ENCODE data around the gene ZNF536. TPM values are rescaled to one million over a fixed set of nuclear protein-coding genes. Genes with fewer than 3 reads are reported as not detected.

The ZNF536 gene
- total RNA-seq, 1 donor from 2014 or later: 9.2 TPM

DNA sequence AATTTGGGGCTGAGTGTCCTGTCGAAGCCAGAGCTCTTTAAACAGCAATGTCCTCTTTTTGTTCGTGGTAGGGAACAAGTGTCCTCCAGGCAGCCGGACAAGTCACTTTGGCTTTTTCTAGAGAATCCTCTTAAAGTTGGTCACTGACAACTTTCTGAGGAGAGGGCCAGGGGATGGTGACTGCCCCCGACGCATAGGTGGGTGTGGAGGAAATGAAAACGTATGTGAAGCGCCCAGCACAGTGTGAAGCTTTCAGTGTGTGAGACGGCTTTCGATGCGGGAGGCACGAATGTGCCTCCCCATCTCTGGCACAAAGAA is 45.8 kb upstream of the ZNF536 start:
- peak; percentile 0 for DNase-seq (ENCODE audit: extremely low spot score, unreplicated experiment)
- no peak overlapping the region for H3K4me3 Mint-ChIP-seq
- H3K27ac Mint-ChIP-seq: no peak overlapping the region
- peaks cover 7% of the 10 kb centered on the region for H3K27me3 Mint-ChIP-seq
- H3K36me3 Mint-ChIP-seq: no peaks in the 10 kb centered on the region
- no peaks in the 10 kb centered on the region for H3K9me3 Mint-ChIP-seq
- TF ChIP-seq, protein P1, sequence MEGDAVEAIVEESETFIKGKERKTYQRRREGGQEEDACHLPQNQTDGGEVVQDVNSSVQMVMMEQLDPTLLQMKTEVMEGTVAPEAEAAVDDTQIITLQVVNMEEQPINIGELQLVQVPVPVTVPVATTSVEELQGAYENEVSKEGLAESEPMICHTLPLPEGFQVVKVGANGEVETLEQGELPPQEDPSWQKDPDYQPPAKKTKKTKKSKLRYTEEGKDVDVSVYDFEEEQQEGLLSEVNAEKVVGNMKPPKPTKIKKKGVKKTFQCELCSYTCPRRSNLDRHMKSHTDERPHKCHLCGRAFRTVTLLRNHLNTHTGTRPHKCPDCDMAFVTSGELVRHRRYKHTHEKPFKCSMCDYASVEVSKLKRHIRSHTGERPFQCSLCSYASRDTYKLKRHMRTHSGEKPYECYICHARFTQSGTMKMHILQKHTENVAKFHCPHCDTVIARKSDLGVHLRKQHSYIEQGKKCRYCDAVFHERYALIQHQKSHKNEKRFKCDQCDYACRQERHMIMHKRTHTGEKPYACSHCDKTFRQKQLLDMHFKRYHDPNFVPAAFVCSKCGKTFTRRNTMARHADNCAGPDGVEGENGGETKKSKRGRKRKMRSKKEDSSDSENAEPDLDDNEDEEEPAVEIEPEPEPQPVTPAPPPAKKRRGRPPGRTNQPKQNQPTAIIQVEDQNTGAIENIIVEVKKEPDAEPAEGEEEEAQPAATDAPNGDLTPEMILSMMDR (conservative IDR thresholded peaks at IDR 0.05): no peak
- H3K4me1 Mint-ChIP-seq (ENCODE audit: unreplicated experiment): peaks cover 10% of the 10 kb centered on the region

DNA sequence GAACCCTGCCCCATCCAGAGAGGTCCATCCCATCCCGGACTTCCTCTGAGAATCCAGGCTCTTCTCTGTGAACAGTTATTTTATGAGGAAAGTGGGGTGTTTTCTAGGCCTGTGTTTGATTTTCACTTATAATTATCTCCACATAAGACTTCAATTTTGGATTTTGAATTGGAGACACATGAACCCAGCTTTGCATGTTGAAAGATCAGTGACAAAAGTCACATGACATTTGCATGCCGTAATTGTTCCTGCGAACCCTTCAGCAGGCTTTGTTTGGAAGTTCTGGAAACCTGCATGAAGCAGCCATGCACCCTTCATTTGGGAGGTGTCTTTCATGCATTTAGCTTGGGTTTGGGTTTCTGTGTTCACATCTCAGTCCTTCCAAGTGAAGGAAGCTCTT is 44.9 kb upstream of the ZNF536 start:
- Mint-ChIP-seq H3K4me3 (no peak overlapping the region), H3K9me3 (no peaks in the 10 kb centered on the region), H3K36me3 (no peaks in the 10 kb centered on the region), H3K4me1 (ENCODE audit: unreplicated experiment) (peaks cover 10% of the 10 kb centered on the region), H3K27me3 (peaks cover 7% of the 10 kb centered on the region), H3K27ac (no peak overlapping the region)
- TF ChIP-seq, protein P1 (conservative IDR thresholded peaks at IDR 0.05): no peak
- peak; percentile 8 for DNase-seq (ENCODE audit: extremely low spot score, unreplicated experiment)

DNA sequence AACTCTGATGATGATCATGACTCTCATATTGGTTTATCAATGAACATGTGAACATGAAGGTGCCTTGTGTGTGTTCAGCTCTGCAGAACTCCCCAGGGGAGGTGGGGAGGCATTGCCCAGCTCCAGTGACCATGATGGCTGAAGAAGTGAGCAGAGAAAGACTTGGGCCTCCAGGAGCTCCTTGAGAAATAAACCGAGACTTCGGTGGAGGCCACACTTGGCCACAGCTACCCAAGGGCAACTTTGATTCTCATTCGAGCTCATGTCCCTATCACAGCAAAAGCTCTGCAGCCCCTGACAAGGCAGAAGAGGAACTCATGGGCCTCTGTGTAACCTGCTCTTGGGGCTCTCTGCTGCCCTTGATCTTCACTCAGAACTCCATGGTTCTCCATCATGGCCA is 44.1 kb upstream of the ZNF536 start:
- no peaks in the 10 kb centered on the region for H3K36me3 Mint-ChIP-seq
- TF ChIP-seq, protein P1 (conservative IDR thresholded peaks at IDR 0.05): no peak
- DNase-seq (ENCODE audit: extremely low spot score, unreplicated experiment): peak; percentile 6
- H3K4me3 Mint-ChIP-seq: no peak overlapping the region
- H3K27me3 Mint-ChIP-seq: peaks cover 7% of the 10 kb centered on the region
- no peaks in the 10 kb centered on the region for H3K9me3 Mint-ChIP-seq
- H3K4me1 Mint-ChIP-seq (ENCODE audit: unreplicated experiment): peaks cover 10% of the 10 kb centered on the region
- no peak overlapping the region for H3K27ac Mint-ChIP-seq

DNA sequence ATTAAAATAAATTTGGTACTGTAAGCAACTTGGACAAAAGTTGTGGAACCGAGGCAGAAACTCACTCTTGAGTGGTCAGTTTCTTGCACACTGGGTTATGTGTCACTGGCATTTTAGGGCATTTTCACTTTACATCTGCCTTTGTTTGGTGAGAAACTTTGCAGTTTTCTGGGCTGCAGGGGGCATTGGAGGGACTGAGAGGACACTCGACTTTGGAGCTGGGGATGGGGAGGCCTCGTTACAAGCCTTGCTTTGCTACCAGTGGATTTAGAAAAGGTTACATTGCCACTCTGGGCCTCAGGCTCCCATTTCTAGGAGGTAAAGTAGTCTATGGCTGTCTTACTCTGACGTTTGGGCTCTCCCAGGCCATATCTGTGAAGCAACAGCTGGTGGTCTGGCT is 41.9 kb upstream of the ZNF536 start:
- DNase-seq (ENCODE audit: extremely low spot score, unreplicated experiment): peak; percentile 20
- Mint-ChIP-seq H3K9me3 (no peaks in the 10 kb centered on the region), H3K27me3 (peaks cover 3% of the 10 kb centered on the region), H3K27ac (no peak overlapping the region), H3K4me1 (ENCODE audit: unreplicated experiment) (peaks cover 10% of the 10 kb centered on the region), H3K36me3 (no peaks in the 10 kb centered on the region), H3K4me3 (no peak overlapping the region)
- TF ChIP-seq, protein P1 (conservative IDR thresholded peaks at IDR 0.05): no peak

DNA sequence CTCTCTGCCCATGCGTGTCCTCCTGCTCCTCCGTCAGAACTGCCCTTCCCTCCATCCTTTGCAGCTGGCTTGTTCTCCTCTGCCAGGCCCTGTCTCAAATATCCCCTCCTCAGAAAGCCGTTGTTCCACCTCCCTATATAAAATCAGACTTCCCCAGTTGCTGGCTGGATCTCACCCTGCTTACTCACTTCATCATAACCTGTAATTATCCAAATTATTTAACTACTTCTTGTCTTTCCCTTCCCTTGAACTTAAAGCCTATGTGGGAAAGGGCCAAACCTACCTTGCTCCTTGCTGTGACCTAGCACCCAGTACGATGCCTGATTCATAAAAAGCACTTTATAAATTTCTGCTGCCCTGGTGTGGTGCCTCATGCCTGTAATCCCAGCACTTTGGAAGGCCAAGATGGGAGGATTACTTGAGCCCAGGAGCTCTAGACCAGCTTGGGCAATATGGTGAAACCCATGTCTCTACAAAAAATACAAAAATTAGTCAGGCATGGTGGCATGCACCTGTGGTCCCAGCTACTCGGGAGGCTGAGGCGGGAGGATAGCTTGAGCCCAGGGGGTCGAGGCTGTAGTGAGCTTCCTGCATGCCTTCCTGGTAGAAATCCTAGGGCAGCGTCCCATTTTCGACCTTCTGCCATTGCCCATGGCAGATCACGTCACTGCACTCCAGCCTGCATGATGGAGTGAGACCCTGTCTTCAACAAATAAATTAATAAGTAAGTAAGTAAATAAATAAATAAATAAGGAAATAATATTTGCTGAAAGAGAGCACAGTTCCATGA is 39.5 kb upstream of the ZNF536 start:
- peaks cover 3% of the 10 kb centered on the region for H3K27me3 Mint-ChIP-seq
- H3K36me3 Mint-ChIP-seq: no peaks in the 10 kb centered on the region
- no peaks in the 10 kb centered on the region for H3K4me1 Mint-ChIP-seq (ENCODE audit: unreplicated experiment)
- no peak for DNase-seq (ENCODE audit: extremely low spot score, unreplicated experiment)
- no peaks in the 10 kb centered on the region for H3K9me3 Mint-ChIP-seq
- TF ChIP-seq, protein P1 (conservative IDR thresholded peaks at IDR 0.05): no peak
- no peak overlapping the region for H3K4me3 Mint-ChIP-seq
- H3K27ac Mint-ChIP-seq: no peak overlapping the region
